Transverse colon (tissue), 4 donors: Measurements from ENCODE around the gene HOXA2. TPM values are rescaled to one million over a fixed set of nuclear protein-coding genes. Genes with fewer than 3 reads are reported as not detected.

ENCODE experiments used
- DNase-seq: peaks from one replicate; pipeline ENCODE4 v3.0.0-alpha.2; 2019
- H3K27ac ChIP-seq, 4 donors: fragments of 200-600 bp; sonication (generic); 2 replicates each; pipeline ENCODE4 v1.5.1; 2016 to 2018; ENCODE audit warnings: inconsistent platforms in 4 of 4
- H3K27me3 ChIP-seq: fragments of 200-600 bp; sonication (generic); 2 replicates; pipeline ENCODE4 v1.5.1; 2017; ENCODE audit warnings: inconsistent platforms
- H3K36me3 ChIP-seq, 4 donors: fragments of 200-600 bp; sonication (generic); 2 replicates each; pipeline ENCODE4 v1.5.1; 2017 to 2019; ENCODE audit warnings: inconsistent platforms in 4 of 4
- H3K4me1 ChIP-seq, 4 donors: fragments of 200-600 bp; sonication (generic); 2 replicates each; pipeline ENCODE4 v1.5.1; 2017 to 2020; ENCODE audit warnings: inconsistent platforms in 4 of 4
- H3K4me3 ChIP-seq, 4 donors: fragments of 200-600 bp; sonication (generic); 1 replicate in 1 of 4; 2 replicates in 3 of 4; pipeline versions ENCODE4 v1.5.1 to v1.6.1; 2017 to 2019; ENCODE audit warnings: inconsistent platforms in 4 of 4
- H3K9me3 ChIP-seq, 2 donors: fragments of 200-600 bp; sonication (generic); 2 replicates each; pipeline ENCODE4 v1.5.1; 2017 to 2019; ENCODE audit warnings: inconsistent platforms in 2 of 2
- EP300 ChIP-seq: sonication (generic); formaldehyde crosslinking; IDR thresholded peaks from one replicate; pipeline ENCODE4 v1.6.1; 2017; ENCODE audit warnings: antibody characterized with exemption, low read depth
- POLR2A ChIP-seq: fragments of 450-650 bp; IDR thresholded peaks from one replicate; pipeline ENCODE4 v1.6.1; 2016; ENCODE audit warnings: antibody characterized with exemption, mild to moderate bottlenecking, moderate library complexity
- POLR2AphosphoS5 ChIP-seq, 3 donors: sonication (generic); formaldehyde crosslinking; IDR thresholded peaks; one replicate each; pipeline ENCODE4 v1.6.1; 2016; ENCODE audit warnings: antibody characterized with exemption in 3 of 3
- WGBS, 2 donors: methylation state at CpG; one replicate each; pipeline ENCODE4 v1.1.5; 2018; ENCODE audit warnings: low coverage in 1 of 2; 5-methylcytosine and 5-hydroxymethylcytosine counted together
- in situ Hi-C, 4 donors: fragments of 200-750 bp; cut with MboI; loops; one replicate each; pipeline versions ENCODE4 v1.15.0 to v1.15.1; 2017; ENCODE audit warnings: low sequenced_read_pairs in 3 of 4, low pct_ligation_motif_present in 1 of 4, low pct_unique_long_range_greater_than_20kb in 1 of 4
- intact Hi-C: fragments of 100-400 bp; cut with DNase I; formaldehyde crosslinking; loops from one replicate; pipeline ENCODE4 v1.15.1; 2023; ENCODE audit warnings: low total_unique reads
- total RNA-seq, 4 donors: library from RNA; depleted of rRNA; stranded (reverse); fragments of >200 nt; gene quantifications; one replicate each; pipeline ENCODE4 v1.1.0, GENCODE V29; 2016
- TF ChIP-seq, protein P1 (sequence below), 5 experiments: fragments of 200-600 bp in 3 of 5; fragments of 450-650 bp in 2 of 5; sonication (generic) in 3 of 5; IDR thresholded peaks; 1 replicate in 2 of 5; 2 replicates in 3 of 5; pipeline ENCODE4 v1.5.1; 2016 to 2017; ENCODE audit warnings: antibody characterized with exemption in 5 of 5, inconsistent platforms in 3 of 5, mild to moderate bottlenecking in 2 of 5, moderate library complexity in 1 of 5

HOXA2 gene
- total RNA-seq, 4 donors from 2014 or later, result 2.7 to 16.1 (median 5.2) TPM

DNA sequence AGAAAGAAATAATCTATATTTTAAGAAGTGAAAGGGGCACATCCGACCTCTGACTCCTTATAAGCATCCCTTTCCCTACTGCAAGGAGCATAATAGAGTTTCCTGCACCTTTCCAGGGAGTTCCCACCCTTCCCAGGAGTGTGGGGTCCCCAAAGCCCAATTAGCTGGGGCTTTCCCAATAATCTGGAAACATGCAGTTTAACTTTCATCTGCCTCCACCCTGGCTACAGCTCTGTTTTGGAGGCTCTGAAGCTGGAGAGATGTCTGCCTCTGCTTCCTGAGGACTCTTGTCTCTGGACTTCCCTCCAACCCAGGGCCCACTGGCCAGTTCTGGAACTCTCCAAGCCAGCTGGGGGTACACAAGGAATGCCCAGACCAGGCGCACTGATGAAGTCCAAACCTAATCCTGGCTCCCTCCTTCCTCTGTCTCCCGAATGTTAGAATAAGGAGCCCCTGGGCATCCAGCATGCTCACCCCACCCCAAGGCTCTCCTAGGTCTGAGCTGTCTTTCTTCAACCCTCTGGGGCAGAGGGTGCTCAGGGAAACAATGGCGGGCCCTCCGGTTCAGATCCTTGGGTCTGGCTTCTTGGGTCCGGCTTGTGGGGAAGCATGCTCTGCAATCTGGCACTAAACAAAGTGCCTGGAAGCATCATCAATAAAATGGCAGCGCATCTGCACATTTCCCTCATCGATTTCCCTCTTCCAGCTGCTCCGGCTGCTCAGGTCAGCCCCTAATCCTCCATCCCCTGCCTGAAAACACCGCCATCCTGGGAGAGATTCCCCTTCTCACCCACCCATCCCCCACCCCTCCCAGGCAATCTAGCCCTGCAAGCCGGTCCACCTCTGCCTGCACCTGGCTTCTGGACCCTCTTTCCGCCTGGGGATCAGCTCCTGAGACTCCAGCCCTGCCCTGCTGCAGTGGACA lies 14.7 kb upstream of the HOXA2 start:
- Histone ChIP-seq H3K9me3 (no peaks in the 10 kb centered on the region), H3K36me3 (no peaks in the 10 kb centered on the region), H3K27ac (peak overlapping the region; percentile 90 to 96 (median 92)), H3K4me3 (peak overlapping the region in 3 of 4 donors; percentile 34 to 59 (median 43)), H3K4me1 (peaks cover 31 to 92% (median 79%) of the 10 kb centered on the region in 4 donors), H3K27me3 (no peaks in the 10 kb centered on the region)
- intact Hi-C loops, result no loop called here
- in situ Hi-C loops, result no loop called here
- TF ChIP-seq EP300 (no peak), POLR2A (no peak), POLR2AphosphoS5 (IDR thresholded peaks at IDR 0.05) (no peak)
- TF ChIP-seq, protein P1, sequence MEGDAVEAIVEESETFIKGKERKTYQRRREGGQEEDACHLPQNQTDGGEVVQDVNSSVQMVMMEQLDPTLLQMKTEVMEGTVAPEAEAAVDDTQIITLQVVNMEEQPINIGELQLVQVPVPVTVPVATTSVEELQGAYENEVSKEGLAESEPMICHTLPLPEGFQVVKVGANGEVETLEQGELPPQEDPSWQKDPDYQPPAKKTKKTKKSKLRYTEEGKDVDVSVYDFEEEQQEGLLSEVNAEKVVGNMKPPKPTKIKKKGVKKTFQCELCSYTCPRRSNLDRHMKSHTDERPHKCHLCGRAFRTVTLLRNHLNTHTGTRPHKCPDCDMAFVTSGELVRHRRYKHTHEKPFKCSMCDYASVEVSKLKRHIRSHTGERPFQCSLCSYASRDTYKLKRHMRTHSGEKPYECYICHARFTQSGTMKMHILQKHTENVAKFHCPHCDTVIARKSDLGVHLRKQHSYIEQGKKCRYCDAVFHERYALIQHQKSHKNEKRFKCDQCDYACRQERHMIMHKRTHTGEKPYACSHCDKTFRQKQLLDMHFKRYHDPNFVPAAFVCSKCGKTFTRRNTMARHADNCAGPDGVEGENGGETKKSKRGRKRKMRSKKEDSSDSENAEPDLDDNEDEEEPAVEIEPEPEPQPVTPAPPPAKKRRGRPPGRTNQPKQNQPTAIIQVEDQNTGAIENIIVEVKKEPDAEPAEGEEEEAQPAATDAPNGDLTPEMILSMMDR (IDR thresholded peaks at IDR 0.05), result no peak
- DNase-seq, result no peak
- 27 to 42% methylated on average over 3 to 12 of the region's 12 CpGs for WGBS, 2 donors

DNA sequence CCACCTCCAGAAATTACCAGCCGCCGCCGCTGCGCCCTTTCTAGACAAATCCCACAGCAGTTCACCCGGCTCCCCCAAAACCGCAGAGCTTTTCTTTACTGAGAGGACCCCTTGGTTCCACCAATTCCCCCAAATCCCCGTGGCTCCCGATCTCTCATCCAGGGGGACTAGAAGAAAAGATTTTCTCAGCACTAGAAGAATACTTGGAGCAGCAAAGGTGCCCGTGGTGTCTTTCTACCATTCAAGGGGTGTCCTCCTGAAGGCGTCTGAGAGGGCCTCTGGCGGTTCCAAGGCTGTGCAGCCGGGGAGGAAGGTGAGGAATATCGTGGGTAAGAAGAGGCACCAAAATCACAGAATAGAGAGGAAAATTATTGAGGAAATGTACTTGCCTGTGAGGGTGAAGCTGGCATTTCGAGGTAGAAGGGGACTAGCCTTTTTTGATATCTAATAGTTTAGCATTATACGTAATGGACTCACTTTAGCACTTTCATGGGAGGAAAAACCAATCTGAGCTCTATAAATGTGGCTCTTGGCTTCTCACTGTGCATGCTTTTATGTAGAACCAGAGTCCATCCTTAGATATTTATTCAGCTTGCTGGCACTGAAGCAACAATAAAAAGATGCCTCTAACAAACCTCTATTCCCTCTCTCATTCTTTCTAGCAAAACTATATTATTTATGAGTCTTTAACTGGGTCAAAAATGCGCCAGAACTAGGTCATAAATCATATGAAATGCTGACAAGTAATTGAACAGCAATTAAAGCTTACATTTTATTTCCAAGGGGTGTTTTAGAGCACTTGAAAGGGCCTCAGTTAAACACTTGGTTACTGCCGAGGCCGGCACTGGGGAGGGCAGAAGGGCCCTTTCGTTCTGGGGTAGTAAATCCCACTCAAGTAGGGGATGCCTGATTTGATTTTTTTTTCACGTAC lies 13.8 kb upstream of the HOXA2 start:
- in situ Hi-C loops, result no loop called here
- Histone ChIP-seq H3K4me3 (peak overlapping the region; percentile 27 to 59 (median 38)), H3K27me3 (no peaks in the 10 kb centered on the region), H3K27ac (peak overlapping the region; percentile 90 to 96 (median 92)), H3K9me3 (no peaks in the 10 kb centered on the region), H3K4me1 (peaks cover 33 to 92% (median 80%) of the 10 kb centered on the region in 4 donors), H3K36me3 (no peaks in the 10 kb centered on the region)
- TF ChIP-seq EP300, result no peak
- TF ChIP-seq, protein P1 (IDR thresholded peaks at IDR 0.05), result no peak
- peak in 1 of 3 donors; percentile 6 for TF ChIP-seq POLR2AphosphoS5 (IDR thresholded peaks at IDR 0.05)
- TF ChIP-seq POLR2A, result no peak
- intact Hi-C loops, result no loop called here
- WGBS, 2 donors, result 32% methylated on average over 15 to 20 of the region's 20 CpGs
- no peak for DNase-seq

DNA sequence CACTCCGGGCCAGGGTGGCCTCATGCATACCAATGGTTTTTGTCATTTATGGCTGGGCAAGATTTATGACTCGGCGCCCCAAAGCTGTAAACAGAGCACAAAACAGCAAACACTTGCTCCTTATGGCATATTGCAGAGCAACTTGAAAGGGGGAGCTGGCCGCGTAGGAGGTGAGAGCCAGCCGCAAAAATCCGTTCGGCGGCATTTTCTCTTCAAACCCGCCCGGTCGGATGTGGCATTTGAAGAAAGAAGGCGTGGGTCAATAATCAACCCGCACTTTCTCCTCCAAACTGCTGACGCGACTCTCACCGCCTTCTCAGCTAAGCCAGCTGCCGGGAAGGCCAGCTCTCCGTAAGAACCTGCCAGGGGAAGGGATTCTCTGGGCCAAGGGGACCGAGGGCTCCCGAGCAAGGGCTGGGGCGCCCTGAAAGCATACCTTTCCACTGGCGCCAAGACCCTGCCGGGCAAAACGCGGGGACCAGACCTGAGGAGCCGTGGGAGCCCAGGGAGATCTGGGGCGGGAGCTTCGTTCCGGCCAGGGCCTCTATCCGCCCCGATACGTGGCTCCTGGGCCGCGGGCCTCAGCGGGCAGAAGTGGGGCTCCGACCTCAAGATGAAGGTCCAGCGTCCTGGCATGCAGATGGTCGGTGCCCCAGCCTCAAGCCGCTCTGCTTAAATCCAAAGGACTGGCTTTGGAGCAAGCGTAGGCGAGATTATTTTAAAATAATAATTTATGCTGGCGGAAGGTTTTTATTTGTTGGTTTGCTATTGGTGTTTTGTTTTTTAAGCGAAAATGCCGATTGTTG lies 12.9 kb upstream of the HOXA2 start:
- peak; percentile 75 for DNase-seq
- intact Hi-C loops, result no loop called here
- H3K27ac ChIP-seq, result peak overlapping the region; percentile 90 to 96 (median 92)
- 36 to 45% methylated on average over 2 to 45 of the region's 45 CpGs for WGBS, 2 donors
- H3K36me3 ChIP-seq, result no peaks in the 10 kb centered on the region
- in situ Hi-C loops, result no loop called here
- H3K4me3 ChIP-seq, result peak overlapping the region; percentile 27 to 59 (median 38)
- H3K4me1 ChIP-seq, result peaks cover 27 to 92% (median 80%) of the 10 kb centered on the region in 4 donors
- peak; percentile 65 for TF ChIP-seq POLR2A
- peak; percentile 4 for TF ChIP-seq EP300
- peak; percentile 76 to 84 (median 81) for TF ChIP-seq POLR2AphosphoS5 (IDR thresholded peaks at IDR 0.05)
- TF ChIP-seq, protein P1 (IDR thresholded peaks at IDR 0.05), result no peak
- H3K9me3 ChIP-seq, result no peaks in the 10 kb centered on the region
- H3K27me3 ChIP-seq, result no peaks in the 10 kb centered on the region
